GM18870 (cell line): ENCODE measurements around the gene GSTA1.
"Not testable (repeated sequence)": the region's sequence is repeated elsewhere in the genome, so short reads cannot be mapped to it uniquely, and the experiment has no call there.

Source experiments
- ATAC-seq: cut with Tn5 transposase; IDR thresholded peaks from one replicate; pipeline ENCODE4 v1.9.1; 2021; ENCODE audit warnings: moderate library complexity; ENCODE audit not compliant: unreplicated experiment

Gene GSTA1

DNA sequence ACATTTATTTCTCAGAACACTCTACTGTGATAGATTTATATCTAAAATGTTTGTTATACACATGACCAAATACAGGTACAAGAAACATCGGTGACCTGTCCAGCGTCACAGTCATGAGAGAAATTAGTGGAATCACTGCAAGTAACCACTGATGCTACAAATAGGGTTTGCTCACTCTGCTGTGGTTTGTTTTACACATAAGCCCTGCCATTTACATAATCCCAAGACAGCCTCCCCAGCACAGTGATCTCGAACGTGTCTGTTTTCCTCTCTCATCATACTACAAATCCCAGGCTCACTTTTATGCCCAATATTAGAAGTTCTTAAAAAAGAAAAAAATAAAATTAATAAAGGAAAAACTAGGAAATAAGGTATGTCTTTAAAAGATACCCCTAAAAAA is 6.2 kb upstream of the GSTA1 start:
- not testable (repeated sequence) for ATAC-seq

DNA sequence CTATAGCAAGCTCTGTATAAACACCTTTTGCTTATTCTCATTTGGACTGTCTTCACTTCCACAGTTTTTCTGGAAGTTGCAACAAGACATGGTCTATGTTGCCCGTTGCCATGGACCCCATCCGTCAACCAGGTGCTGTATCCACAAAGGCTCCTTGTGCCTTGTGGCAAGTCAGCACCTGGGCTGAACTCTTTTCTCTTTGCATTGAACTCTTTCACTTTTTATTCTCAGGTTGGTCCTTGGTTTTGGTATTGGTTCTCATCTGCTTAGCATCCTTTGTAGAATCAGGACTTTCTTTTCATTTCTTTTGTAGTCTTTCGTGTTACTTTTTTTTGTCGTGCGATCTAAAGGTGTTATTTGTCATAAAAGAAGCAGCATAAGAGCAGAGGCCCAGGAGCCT is 5.0 kb upstream of the GSTA1 start:
- no peak for ATAC-seq

DNA sequence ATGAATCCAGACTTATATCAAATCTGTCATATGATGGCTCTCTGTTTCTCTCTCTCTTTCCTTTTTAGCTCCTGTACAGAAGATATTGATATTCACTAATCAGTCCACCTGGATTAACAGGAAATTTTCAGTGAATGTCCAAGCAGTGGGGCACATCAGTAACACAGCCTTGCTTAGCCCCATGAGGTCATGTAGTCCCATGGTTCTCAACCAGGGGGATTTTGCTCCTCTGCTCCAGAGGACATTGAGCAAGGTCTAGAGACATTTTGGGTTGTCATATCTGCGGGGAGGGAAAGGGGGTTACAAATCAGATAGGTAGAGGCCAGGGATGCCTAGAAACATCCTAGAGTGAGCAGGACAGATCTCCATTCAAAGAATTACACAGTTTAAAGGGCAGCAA is 810 bp downstream of the GSTA1 start:
- no peak for ATAC-seq

DNA sequence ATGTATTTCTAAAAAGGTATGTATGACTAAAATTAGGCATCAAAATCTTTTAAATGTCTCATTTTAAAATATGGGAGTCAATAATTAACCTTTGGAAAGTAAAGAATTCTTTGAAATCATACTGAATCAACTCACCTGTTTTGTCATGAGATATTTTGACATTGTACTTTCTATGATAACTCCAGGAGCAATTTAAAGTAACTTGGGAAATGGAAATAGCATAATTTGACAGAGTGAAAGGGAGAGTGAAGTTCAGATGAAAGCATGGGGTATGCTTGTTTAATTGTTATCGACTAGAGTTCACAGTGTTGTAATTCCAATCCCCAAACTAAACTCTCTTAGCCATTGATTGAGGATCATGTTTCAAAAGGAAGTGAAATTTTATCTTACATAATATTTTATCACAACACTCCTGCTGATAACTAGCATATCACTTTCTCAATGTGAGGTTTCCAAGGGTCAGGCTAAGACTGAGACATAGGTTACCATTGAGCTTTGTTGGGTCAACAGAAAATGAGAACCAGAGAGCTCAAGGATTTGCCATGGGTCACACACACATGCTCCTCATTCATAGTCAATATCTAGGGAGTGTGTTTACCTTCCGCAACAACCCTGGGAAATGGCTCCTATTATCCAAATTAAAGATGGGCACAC is 2.3 kb downstream of the GSTA1 start:
- ATAC-seq, result no peak

DNA sequence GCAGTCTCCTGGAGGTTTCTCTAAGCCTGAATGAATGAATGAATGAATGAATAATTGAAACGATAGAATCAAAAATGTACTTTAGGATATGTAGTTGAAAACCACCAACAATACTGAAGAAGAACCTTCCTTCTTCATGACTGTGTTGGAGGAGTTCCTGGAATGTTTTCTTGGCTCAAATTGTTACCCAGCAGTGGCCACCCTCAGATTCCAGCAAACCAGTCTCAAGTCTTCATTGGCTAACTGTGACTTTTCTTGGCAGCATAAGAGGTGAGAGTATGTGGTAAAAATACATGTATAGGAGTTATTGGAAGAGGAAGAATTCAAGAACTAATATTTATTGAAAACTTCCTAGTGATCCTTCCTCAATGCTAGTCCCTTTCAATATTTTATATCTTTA is 4.3 kb downstream of the GSTA1 start:
- ATAC-seq, result not testable (repeated sequence)

DNA sequence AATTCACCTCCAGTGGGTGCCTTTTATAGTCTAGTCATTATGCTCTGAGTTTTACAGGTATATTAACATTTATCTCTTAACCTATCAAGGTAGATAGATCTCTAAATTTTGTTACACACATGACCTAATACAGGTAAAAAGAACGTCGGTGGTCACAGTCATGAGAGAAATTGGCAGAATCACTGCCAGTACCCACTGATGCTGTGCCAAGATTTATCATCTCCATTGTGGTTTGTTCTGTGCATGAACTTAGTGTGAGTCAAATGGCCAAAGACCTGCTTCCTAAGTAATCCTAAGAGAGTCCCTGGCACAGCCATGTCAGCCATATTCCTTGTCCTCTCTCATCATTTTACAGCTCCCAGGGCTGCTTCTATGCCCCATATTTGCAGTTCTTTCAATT is 9.2 kb downstream of the GSTA1 start:
- ATAC-seq, result not testable (repeated sequence)

DNA sequence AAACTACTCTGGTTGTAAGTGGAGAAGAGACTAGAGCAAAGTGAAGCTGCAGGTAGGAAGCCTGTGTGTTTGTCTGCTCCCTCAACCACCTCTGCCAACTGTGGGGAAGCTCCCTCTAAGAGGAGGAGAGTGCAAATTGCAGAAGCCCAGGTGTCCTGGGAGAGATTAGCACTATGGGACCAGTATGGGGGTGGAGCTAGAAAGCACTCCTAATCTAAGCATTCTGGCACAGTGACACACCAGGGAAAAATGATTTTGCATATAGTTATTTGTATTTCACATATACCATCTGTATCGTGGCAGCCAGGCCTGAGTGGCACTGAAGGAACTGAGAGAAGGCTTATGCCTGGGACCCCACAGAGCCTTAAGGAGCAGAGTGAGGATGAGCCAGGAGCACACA is 12.8 kb downstream of the GSTA1 start:
- ATAC-seq, result no peak

DNA sequence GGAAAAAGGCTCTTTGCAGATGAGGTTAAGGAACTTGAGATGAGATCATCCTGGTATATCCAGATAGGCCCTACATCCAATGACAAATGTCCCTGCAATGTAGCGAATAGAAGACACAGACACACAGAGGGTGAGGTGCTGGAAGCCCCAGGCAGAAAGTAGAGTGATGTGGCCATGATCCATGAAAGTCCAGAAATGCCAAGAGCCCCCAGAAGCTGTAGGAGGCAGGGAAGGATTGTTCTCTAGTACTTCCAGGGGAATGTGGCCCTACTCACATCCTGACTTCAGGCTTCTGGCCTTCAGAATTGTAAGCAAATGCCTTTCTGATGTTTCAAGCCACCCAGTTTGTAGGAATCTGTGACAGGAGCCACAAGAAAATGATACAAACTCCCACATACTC is 14.0 kb downstream of the GSTA1 start:
- ATAC-seq, result not testable (repeated sequence)

DNA sequence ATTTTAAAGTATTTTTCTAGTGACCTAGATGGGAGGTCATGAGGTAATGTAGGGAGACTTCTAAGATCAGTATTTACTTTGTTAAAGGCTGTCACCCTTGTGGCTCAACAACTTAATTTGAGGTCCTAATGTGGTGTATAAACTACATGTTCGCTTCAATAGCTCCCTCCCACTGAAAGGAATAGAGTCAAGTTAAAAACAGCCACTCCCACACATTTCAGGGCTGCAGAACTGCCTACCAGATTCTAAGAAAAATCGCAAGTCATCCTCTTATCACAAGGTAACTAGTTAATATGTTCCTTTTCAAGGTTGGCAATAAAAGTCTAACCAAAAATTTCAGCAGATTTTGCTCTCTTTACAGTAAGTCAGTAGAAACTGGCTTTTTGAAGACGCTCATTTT is 15.1 kb downstream of the GSTA1 start:
- no peak for ATAC-seq

DNA sequence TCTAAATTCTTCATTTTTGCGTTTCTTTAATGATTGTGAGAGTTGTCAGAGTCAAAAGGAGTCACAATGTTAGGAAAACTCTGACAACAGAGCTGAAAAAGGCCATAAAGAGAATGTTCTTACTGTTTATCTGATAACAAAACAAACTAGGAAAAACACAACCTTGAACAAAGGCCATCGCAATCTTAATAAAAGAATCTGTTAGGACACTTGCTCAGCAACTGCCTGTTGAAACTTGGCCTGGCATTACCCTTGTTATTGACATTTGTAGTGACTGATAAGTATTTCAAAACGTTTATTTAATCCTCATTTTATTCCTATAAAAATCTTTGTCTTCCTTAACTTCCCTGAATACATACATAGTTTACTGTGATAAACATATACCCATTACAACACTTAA is 15.7 kb downstream of the GSTA1 start:
- no peak for ATAC-seq

DNA sequence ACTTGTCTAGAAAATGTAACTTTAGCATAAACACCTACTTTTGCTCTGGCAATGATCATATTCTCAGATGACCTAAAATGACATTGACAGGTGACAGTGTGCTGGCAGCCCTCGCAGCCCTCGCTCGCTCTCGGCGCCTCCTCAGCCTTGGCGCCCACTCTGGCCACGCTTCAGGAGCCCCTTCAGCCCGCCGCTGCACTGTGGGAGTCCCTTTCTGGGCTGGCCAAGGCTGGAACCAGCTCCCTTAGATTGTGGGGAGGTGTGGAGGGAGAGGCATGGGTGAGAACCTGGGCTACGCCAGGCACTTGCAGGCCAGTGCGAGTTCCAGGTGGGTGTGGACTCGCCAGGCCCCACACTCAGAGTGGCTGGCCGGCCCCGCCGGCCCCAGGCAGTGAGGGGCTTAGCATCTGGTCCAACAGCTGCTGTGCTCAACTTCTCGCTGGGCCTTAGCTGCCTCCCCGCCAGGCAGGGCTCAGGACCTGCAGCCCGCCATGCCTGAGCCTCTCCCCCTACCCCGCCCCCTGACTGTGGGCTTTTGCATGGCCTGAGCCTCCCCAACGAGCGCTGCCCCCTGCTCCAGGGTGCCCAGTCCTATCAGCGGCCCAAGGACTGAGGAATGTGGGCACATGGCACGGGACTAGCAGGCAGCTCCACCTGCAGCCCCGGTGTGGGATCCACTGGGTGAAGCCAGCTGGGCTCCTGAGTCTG is 17.2 kb downstream of the GSTA1 start:
- no peak for ATAC-seq

DNA sequence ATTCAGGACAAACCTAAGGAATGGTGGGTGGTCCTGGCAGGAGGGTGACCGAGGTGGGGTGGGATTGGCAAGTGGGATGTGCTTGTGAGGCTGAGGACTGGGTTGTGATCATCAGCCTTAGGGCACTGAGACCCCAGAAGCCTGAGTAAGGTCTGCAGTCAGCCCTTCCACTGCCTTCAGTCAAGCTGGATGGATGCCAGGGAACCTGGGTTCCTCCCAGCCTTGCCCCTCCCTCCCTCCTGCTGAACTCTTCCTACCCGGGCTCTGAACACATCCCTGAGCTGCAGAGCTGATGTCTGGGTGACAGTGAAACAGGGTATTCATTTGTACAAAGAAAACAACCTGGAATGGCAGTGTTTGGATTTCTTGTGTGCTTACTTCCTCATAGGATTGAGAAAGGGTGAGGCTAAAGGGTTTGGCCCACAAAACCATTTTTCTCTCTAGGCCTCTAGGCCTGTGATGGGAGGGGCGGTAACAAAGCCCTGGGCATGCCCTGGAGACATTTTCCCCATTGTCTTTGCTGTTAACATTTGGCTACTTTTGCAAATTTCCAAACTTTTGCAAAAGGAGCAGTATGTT is 20.8 kb downstream of the GSTA1 start:
- not testable (repeated sequence) for ATAC-seq

DNA sequence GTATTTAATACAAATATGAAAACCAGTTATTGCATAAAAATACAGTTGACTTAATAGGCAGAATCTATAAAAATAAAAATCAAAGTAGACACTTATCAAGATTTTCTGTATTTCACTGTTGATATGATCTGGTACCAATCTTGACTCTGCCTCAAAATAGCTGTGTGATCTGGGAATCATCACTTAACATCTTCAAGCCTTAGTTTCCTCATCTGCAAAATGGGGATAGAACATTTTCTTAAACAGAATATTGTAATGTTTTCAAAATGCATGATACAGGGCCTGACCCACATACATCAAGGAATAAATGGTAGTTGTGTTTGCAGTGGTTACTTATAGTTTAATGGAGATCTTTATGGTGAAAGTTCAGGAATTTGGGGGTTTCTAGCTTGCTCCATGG is 21.4 kb downstream of the GSTA1 start:
- ATAC-seq, result not testable (repeated sequence)

DNA sequence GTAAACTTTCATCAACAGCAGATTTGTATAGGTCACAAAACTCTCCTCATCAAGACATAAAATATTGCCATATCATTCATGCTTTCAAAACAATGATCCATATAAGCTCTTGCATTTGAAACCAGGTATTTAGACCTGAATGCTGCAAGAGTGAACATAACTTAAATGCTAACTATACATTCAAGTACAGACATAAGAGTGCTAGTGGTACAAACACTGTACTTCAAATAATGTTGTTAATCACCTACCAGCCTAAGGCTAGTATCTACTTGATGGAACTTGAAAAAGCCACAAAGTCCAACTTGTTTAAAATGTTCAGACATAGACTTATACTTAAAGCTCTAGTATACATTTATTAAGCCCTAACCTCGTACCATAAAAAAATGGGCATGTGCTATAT is 24.4 kb downstream of the GSTA1 start:
- ATAC-seq, result no peak

DNA sequence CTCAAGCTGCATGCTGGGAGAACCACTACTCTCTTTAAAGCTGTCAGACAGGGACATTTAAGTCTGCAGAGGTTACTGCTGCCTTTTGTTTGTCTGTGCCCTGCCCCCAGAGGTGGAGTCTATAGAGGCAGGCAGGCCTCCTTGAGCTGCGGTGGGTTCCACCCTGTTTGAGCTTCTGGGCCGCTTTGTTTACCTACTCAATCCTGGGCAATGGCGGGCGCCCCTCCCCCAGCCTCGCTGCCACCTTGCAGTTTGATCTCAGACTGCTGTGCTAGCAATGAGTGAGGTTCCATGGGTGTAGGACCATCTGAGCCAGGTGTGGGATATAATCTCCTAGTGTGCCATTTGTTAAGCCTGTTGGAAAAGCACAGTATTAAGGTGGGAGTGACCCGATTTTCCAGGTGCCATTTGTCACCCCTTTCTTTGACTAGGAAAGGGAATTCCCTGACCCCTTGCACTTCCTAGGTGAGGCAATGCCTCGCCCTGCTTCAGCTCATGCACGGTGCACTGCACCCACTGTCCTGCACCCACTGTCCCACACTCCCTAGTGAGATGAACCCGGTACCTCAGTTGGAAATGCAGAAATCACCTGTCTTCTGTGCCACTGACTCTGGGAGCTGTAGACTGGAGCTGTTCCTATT is 26.8 kb downstream of the GSTA1 start:
- ATAC-seq, result not testable (repeated sequence)

DNA sequence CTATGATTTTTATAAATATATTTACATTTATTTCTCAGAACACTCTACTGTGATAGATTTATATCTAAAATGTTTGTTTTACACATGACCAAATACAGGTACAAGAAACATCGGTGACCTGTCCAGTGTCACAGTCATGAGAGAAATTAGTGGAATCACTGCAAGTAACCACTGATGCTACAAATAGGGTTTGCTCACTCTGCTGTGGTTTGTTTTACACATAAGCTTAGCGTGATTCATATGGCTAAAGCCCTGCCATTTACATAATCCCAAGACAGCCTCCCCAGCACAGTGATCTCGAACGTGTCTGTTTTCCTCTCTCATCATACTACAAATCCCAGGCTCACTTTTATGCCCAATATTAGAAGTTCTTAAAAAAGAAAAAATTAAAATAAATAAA is 34.2 kb downstream of the GSTA1 start:
- ATAC-seq, result not testable (repeated sequence)

DNA sequence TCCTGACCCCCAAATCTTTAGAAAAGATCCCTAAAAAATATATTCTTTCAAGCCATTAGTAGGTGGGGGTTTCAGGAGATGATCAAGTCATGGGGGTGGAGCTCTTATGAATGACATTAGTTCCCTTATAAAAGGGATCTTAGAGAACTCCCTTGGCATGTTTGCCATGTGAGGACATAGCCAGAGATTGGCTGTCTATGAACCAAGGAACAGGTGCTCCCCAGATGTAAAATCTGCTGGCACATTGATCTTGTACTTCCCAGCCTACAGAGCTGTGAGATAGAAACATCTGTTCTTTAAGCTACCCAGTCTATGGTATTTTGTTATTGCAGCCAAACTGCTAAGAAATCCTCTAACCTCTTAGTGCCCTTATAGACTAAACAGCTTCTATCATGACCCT is 36.0 kb downstream of the GSTA1 start:
- not testable (repeated sequence) for ATAC-seq

DNA sequence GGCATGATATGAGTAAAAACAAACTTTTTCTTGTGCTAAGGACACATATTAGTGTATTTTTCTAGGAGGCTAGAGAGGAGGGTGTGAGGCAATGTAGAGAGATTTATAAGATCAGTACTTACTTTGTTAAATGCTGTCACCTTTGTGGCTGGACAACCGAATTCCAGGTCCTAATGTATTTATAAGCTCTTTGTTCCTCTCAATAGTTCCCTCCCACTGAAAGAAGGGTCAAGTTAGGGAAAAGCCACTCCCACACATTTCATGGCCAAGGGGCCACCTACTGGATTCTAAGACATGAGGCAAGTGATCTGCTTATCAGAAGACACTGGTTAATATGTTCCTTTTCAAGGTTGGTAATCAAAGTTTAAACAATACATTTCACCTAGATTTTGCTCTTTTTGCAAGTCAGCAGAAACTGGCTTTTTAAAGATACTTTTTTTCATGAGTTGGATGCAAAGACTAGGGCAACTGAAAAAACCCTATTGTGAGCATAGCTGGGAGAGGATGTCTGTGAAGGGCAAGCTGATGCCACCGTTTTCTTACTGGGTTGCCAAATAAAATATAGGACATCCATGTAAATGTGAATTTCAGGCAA is 40.2 kb downstream of the GSTA1 start, which contains the start of gene GSTA2:
Gene GSTA2 (minus strand): TSS at position 154 of the 595 bp plus-strand sequence. CDS start 5,528 bp downstream, outside the sequence.
- ATAC-seq, result not testable (repeated sequence)

DNA sequence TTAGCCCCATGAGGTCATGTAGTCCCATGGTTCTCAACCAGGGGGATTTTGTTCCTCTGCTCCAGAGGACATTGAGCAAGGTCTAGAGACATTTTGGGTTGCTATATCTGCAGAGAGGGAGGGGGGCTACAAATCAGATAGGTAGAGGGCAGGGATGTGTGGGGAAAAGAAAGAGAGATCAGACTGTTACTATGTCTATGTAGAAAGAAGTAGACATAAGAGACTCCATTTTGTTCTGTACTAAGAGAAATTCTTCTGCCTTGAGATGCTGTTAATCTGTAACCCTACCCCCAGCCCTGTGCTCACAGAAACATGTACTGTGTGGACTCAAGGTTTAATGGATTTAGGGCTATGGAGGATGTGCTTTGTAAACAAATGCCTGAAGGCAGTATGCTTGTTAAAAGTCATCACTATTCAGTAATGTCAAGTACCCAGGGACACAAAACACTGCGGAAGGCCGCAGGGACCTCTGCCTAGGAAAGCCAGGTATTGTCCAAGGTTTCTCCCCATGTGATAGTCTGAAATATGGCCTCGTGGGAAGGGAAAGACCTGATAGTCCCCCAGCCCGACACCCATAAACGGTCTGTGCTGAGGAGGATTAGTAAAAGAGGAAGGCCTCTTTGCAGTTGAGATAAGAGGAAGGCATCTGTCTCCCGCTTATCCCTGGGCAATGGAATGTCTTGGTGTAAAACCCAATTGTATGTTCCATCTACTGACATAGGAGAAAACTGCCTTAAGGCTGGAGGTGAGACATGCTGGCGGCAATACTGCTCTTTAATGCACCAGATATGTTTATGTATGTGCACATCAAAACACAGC is 41.7 kb downstream of the GSTA1 start:
- not testable (repeated sequence) for ATAC-seq

DNA sequence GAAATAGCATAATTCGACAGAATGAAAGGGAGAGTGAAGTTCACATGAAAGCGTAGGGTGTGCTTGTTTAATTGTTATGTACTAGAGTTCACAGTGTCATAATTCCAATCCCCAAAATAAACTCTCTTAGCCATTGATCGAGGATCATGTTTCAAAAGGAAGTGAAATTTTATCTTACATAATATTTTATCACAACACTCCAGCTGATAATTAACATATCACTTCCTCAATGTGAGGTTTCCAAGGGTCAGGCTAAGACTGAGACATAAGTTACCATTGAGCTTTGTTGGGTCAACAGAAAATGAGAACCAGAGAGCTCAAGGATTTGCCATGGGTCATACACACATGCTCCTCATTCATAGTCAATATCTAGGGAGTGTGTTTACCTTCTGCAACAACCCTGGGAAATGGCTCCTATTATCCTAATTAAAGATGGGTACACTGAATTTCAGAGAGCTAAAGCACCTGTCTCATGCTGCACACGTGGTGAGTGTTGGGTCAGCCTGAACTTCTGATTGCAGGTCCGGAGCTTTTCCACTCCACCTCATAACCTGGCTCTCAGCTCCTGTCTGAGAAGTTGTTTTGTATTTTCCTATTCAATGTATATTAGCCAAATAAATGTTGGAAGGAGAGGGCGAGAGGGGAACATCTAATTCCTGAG is 43.4 kb downstream of the GSTA1 start:
- ATAC-seq, result no peak
